HG03060 (cell line): ENCODE data around the gene ADGRV1.
"Not testable (repeated sequence)": the region's sequence is repeated elsewhere in the genome, so short reads cannot be mapped to it uniquely, and the experiment has no call there.

Experiments
- ATAC-seq: cut with Tn5 transposase; IDR thresholded peaks from one replicate; pipeline ENCODE4 v1.9.1; 2021; ENCODE audit warnings: low read depth, moderate number of reproducible peaks; ENCODE audit not compliant: unreplicated experiment

The ADGRV1 gene

DNA sequence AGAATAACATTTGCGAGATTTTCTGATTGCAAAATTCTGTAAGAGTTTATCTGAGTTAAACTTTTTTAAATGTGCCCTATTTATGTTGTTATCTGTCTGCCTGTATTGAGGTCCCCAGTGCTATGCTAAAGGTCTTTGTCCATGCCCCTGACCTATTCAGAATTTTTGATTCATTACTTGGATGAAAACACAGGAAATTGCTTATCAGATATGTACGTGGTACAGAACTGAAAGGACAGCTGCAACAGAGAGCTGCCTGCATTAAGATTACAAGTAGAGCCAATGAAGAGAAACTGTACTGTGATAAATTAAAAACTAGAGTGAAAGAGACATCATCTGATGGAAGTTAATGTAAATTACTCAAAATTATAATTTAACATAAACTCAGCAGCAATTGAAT lies 408.8 kb downstream of the ADGRV1 start:
- ATAC-seq: no peak

DNA sequence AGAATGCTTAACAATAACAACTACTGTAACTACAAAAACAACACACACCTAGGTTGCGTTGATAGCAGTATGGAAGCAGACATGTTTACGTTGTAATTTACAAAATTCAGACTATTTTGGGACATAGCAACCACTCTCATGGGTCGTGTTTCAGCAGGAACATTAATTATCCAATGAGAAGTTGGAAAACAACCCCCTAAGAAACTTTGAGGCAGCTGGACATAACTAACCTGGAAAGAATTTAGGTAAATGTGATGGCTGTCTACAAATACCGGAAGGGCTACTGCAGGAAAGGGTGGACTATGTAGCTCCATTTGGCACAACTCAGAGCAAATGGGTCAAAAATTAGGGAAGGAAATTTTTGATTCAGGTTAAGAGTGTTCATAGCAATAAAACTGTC lies 409.3 kb downstream of the ADGRV1 start:
- no peak for ATAC-seq

DNA sequence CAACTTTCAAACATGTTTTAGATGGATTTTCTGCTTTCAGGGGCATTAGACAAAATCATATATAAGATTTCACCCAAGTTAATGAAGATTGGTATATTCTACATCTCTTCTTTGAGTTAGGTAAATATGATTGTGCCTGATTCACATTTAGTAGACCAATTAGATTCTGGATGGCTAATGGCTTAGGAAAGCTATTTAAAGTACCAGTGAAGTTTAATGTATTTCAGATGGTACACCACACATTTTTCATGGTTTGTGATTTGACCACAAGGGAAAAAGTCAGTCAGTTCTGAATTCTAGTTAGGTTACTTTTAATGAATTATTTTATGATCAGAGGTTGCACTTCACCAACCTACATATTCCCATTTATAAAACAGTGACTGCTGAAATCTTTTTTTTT lies 409.7 kb downstream of the ADGRV1 start:
- no peak for ATAC-seq

DNA sequence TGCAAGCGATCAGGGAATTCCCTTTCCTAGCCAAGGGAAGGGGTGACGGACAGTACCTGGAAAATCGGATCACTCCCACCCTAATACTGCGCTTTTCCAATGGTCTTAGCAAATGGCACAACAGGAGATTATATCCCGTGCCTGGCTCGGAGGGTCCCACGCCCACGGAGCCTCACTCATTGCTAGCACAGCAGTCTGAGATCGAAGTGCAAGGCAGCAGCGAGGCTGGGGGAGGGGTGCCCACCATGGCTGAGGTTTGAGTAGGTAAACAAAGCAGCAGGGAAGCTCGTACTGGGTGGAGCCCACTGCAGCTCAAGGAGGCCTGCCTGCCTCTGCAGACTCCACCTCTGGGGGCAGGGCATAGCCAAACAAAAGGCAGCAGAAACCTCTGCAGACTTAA lies 411.3 kb downstream of the ADGRV1 start:
- not testable (repeated sequence) for ATAC-seq

DNA sequence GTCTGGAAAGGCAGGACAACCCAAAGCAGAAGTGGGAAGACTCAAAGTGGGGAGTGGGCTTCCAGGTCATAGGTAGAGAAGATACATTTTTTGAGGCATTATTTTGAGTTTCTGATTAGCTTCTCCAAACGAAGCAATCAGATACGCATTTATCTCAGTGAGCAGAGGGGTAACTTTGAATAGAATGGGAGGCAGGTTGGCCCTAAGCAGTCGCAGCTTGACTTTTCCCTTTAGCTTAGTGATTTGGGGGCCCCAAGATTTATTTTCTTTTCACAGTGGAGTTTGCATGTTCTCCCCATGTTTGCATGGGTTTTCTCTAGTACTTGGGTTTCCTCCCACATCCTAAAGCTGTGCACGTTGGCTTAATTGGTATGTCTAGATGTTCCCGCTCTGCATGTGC lies 422.6 kb downstream of the ADGRV1 start:
- ATAC-seq: no peak

DNA sequence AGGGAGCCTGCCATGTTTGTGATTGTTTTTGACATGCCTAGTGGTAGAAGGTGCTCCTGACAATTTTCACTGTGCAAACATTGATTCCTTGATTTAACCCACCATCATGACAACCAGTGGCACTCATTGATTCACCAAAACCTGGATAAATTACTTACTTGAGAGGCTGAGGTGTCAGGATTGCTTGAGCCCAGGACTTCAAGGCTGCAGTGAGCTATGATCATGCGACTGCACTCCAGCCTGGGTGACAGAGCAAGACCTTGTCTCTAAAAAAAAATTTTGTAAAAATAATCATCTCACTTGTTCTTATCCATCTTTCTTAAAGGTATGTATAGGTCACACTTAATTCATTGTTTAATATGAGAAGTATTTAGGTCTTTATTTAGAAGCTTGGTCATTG lies 423.2 kb downstream of the ADGRV1 start:
- no peak for ATAC-seq

DNA sequence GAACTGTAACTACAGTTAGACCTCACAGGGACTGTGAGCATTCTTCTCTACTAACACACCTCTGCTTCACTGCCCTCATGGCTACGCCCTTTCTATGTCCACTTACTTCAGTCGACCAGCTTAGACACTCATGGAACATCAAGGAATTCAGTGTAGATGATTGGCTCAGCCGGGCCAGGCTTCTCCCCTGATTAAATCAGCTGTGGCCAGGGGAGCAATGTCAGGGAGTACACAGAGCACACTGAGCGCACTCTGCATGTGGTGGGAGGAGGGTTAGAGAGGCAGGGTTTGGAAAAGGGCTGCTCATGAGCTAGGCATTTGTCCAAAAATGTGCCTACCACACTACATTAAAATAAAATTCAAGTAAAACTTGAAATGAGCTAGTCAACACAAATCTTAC lies 424.0 kb downstream of the ADGRV1 start:
- ATAC-seq: no peak

DNA sequence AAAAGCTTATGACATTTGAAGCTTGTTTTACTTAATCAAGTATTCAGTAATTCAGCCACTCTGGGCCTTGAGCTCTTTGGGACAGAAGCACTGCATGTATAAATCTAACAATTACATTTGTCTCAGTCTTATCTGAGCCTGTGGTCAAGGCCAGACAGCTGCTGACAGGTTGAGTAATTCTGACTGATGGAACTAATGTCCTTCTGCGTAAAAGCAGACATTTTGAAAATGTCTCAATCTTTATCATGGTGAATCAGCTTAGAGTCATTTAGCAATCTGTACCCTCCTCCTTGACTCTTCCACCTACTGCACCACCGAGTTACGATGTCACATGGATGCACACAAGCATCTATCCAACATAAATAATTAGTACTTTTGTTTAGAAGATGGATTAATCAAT lies 424.6 kb downstream of the ADGRV1 start:
- no peak for ATAC-seq

DNA sequence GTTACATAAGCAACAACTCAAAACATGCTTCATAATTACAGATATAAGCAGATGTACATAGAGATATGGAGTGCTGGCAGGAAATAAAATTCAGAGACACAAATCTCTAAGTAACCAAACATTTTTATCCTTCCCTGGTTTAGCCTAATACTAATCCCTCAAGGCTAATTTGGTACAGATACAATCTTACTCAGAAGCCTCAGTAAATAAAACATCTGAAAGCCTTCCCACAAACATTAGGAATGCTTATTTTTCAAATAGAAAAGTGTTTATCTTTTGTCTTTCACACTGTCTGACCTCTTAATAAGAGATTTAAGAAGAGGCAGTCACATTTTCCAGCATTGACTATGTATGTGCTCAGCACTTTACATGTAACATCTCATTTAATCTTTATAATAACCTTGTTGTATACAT lies 425.1 kb downstream of the ADGRV1 start:
- no peak for ATAC-seq

DNA sequence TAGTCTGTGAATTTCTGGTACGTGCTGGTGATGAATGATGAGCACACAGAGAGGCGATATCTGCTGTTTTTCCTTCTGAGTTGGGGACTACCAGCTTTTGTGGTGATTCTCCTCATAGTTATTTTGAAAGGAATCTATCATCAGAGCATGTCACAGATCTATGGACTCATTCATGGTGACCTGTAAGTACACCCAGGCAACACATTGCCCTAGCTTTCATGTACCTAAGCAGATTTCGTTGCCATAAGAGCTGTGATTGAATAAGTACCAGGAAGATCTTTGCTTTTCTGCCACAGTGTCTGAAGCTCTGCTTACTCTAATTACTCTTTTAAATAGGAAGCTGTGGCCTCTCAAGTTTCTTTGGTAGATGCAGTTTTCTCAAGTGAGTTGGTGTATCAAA lies 426.7 kb downstream of the ADGRV1 start:
- ATAC-seq: no peak

DNA sequence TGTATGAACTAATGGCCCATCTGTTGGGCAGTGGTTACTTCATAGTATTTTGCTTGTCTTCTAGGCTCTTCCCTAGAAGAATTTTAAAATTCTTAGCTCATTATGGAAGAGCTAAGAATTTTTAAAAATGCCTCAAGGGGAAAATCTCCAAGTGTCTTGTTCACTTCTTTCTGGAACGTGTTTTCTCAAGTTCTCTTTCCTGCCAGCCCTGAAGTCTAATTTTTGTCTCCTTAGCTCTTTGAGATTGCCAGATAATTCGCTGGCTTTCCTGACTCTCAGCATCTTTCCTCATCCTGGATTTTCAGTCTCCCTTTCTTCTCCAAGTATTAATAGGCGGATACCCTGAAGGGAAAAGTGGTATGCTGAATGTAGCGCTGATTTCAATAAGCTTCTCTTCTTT lies 429.1 kb downstream of the ADGRV1 start:
- no peak for ATAC-seq

DNA sequence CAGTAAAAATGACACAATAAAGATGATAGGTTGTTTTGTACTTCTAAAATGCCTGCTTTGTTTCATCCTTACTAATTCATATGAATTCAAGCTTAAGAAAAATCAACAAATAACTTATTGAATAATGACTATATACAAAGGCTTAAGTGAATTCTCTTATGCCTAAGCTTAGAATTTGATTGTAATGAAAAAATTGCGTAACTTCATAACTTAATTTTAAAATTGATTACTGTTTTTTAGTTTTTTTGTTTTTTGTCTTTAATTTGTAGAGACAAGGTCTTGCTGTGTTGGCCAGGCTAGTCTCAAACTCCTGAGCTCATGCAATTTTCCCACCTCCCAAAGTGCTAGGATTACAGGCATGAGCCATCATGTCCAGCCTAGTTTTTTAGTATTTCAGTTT lies 432.6 kb downstream of the ADGRV1 start:
- no peak for ATAC-seq

DNA sequence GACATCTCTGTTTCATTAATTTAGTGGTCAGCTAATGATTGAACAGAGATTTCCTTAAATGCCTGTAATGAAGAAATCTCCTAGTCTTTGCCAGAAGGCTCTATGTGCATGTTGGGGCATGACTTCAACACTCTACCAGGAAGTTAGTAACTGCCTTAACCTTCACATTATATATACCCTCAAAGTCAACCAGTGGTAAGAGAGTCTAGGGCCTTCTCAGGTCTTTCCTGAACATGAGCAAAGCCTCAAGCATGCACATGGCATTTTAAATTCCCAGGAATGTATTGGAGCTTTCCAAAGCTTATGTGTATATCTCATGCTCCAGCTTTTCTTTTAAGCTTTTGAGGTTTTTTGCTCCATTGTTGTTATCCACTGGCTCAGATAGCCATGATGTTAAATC lies 436.2 kb downstream of the ADGRV1 start:
- no peak for ATAC-seq

DNA sequence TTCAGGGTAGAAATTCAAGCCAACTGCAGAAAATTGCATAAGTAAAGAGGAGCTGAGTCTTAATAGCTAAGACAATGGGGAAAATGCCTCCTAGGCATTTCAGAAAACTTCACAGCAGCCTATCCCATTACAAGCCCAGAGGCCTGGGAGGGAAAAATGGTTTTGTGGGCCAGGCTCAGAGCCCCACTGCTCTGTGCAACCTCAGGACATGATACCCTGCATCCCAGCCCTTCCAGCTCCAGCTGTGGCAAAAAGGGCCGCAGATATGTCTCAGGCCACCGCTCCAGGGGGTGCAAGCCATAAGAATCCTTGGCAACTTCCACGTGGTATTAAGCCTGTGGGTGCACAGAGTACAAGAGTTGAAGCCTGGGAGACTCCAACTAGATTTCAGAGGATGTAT lies 437.5 kb downstream of the ADGRV1 start:
- no peak for ATAC-seq

DNA sequence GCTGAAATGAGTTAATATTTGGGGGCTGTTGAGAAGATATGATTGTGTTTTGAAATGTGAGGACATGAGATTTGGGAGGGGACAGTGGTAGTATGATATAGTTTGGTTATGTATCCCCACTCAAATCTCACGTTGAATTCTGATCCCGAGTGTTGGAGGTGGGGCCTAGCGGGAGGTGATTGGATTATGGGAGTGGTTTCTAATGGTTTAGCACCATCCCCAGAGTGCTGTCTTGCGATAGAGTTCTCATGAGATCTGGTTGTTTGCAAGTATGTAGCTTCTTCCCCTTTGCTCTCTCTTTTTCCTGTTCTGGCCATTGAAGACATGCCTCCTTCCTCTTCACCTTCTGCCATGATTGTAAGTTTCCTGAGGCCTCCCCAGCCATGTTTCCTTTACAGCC lies 438.5 kb downstream of the ADGRV1 start:
- ATAC-seq: no peak

DNA sequence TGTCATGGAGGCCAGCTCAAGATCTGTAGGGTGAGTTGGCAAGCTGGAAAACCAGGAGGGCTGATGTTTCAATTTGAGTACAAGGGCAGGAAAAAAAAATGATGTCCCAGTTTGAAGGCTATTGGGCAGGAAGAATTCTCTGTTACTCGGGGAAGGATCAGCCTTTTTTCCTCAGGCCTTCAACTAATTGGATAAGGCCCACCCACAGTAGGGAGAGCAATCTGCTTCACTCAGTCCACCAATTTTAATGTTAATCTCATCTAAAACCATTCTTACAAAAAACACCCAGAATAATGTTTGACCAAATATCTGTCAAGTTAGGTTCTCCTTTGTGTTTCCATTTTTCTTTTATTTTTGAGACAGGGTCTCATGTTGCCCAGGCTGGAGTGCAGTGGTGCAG lies 442.1 kb downstream of the ADGRV1 start:
- no peak for ATAC-seq

DNA sequence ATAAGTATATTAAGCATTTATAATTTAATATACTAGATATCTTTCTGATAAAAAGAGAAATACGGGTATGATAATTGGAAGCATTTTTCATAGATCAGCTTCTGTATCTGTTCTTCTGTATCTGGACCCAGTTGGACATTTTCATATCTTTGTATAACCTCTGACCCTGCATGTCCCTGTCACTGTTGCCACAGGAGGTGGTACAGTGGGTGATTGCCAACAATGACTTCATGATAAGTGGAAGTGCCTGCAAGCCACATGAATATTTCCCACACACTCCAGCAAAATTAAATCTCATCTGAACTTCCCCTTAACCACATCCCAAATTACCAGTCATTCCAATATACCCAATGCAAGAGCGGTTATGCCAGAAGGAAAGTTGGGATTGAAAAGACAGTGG lies 448.1 kb downstream of the ADGRV1 start:
- no peak for ATAC-seq

DNA sequence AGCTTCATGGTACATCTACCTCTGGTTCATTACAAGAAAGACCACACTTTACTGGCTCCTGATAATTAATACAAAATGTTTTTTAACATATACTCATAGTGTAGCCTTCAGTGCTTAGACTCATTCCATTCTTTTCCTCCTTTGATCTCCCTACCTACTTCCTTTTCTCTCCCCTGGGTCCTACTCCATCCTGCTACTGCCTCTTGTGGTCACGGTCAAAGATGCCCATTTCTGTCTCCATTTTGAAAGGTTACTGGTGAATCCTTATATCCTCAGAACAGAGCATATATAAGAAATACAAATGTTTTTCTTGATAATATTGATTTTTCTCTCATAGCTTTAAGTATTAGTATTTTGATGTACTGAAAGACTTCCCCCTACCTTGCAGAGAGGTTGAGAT lies 448.7 kb downstream of the ADGRV1 start:
- no peak for ATAC-seq

DNA sequence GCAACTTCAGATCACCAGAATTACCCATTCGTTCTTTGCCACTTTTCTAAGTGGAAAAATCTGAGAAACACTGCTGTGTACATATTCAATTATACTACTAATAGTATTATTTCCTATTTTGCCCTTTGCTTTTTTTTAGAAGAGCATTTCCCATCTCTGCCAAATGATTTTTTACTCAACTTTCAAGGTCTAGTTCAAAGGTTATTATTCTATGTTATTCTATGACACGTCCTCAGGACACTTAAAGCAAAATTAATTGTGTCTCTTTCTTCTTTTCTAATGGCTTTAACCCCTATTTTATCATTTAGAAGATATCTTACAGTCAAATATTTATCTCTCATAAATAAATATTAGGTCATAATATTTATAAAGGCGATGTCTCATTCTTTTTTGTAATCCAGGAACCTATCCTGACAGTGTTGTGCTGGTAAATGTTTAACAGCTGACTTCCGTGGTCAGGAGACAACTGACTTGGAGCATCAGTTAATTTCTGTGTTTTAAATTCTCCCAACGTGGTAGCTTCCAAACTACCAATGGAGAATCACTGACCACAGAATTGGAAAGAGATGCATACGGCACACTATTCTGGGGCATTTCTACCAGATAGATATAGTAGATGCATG lies 449.3 kb downstream of the ADGRV1 start:
- no peak for ATAC-seq

DNA sequence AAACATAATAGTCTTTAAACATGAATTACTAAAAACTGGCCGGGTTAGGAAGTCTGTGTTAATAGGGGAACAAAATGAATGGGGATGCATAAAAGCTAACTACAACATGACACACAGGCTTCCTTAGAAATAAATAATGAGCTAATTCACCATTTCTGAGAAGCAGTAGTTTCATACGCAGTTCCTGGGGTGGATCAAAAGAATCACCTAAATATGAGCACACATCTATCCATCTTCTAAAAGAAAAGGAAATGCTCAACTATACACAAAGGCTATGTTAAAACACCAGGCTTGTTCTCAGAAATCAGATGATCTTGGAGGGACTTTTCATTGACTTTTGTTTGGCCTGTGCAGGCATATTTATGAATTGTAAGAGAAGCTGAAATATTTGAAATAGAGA lies 451.5 kb downstream of the ADGRV1 start:
- ATAC-seq: no peak

DNA sequence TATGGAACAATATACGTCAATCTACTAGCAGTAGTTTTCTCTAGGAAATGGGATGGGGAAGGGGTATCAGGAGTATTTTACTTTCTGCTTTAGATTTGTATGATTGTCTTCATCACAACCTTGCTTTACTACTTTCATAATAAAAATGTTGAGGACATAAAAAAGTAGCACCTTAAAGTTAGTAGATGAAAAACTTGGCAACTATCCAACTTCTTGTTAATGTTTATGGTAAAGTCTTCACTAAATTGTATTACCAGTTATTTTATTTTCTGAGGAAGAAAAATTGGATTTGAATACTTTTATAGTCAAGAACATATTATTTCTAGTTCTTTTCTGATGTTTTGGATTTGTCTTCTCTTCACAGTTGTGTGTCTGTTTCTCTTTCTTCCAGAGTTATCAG lies 452.4 kb downstream of the ADGRV1 start:
- no peak for ATAC-seq

DNA sequence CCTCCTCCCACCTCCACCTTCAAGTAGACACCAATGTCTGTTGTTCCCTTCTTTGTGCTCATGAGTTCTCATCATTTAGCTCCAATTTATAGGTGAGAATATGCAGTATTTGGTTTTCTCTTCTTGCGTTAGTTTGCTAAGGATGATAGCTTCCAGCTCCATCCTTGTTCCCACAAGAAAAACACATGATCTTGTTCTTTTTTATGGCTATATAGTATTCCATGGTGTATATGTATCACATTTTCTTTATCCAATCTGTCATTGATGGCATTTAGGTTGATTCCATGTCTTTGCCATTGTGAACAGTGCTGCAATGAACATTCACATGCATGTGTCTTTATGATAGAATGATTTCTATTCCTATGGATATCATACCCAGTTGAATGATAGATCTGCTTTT lies 454.3 kb downstream of the ADGRV1 start:
- ATAC-seq: not testable (repeated sequence)

DNA sequence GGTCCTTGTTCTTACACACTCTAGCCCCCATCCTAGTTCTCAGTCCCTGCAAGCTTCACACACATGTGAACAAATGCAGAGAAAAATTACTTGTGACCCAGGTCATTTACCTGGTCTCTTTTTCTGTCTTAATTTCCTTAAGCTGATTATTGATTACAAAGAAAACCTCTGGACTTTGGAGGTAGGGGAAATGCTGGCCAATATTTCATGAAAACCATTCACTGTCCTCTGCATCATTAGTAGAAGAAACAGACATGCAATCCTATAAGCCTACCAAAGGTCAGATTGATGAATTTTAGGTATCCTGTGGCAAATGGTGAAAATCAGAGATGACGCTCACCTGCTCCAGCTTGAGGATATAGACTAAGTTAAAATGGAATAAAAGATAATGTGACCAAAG lies 457.7 kb downstream of the ADGRV1 start:
- ATAC-seq: no peak
